K562 (cell line): ENCODE data around the gene IQUB. TPM values are rescaled to one million over a fixed set of nuclear protein-coding genes. Genes with fewer than 3 reads are reported as not detected.

ENCODE experiments used
- CHD1 ChIP-seq: fragments of 200-600 bp; sonication (generic); IDR thresholded peaks from one replicate; pipeline ENCODE4 v1.6.1; 2012; ENCODE audit warnings: mild to moderate bottlenecking, moderate library complexity, low read length, inconsistent platforms
- CREB1 ChIP-seq, 2 experiments: sonication (generic) in 1 of 2; formaldehyde crosslinking in 1 of 2; IDR thresholded peaks; 2 replicates each; pipeline versions ENCODE4 v1.6.1 to v1.8.0; 2012 to 2022; ENCODE audit warnings: inconsistent platforms in 1 of 2, mild to moderate bottlenecking in 1 of 2, missing genetic modification reagents in 1 of 2, moderate library complexity in 1 of 2
- DPF2 ChIP-seq: fragments of 450-650 bp; IDR thresholded peaks from 2 replicates; pipeline ENCODE4 v1.6.1; 2016
- ILK ChIP-seq: fragments of 450-650 bp; IDR thresholded peaks from 2 replicates; pipeline ENCODE4 v1.6.1; 2016; ENCODE audit warnings: missing genetic modification characterization, low read depth, mild to moderate bottlenecking, missing compliant biosample characterization, moderate library complexity, borderline replicate concordance
- KLF6 ChIP-seq: fragments of 250-450 bp; sonication (Bioruptor Pico); IDR thresholded peaks from 2 replicates; pipeline ENCODE4 v1.4.0; 2020; ENCODE audit warnings: mild to moderate bottlenecking, moderate library complexity, borderline replicate concordance
- ZNF146 ChIP-seq: IDR thresholded peaks from one replicate; pipeline ENCODE4 v1.6.1; 2018; ENCODE audit warnings: missing compliant biosample characterization; ENCODE audit not compliant: unreplicated experiment
- polyA plus RNA-seq, 8 experiments: library from polyadenylated mRNA; depleted of rRNA in 4 of 8; stranded (reverse) in 5 of 8; unstranded in 3 of 8; fragments of >200 nt; fragmentation: Nextera tagmentation in 2 of 8; fragmentation: Illumina TruSeq in 1 of 8; extraction: Ambion mirVana in 2 of 8; extraction: Trizol in 1 of 8; gene quantifications; 2 replicates each; pipeline versions ENCODE4 v1.2.1 to v1.2.3, GENCODE V29; 2011 to 2014; ENCODE audit warnings: inconsistent platforms in 1 of 8, missing spikeins in 1 of 8
- total RNA-seq, 7 experiments: library from RNA; depleted of rRNA in 6 of 7; stranded (reverse); fragments of >200 nt in 6 of 7; fragmentation: Illumina TruSeq in 2 of 7; extraction: Trizol in 2 of 7; gene quantifications; 2 replicates each; pipeline versions ENCODE4 v1.2.1 to v1.2.3, GENCODE V29; 2011 to 2021; ENCODE audit warnings: low replicate concordance in 1 of 7
- TF ChIP-seq, protein P1 (sequence below): fragments of 200-400 bp; formaldehyde crosslinking; IDR thresholded peaks from 2 replicates; pipeline ENCODE4 v1.6.1; 2017; ENCODE audit warnings: mild to moderate bottlenecking, low read depth, low read length, moderate library complexity
- TF ChIP-seq, protein P2 (sequence below): sonication (generic); formaldehyde crosslinking; IDR thresholded peaks from 2 replicates; pipeline ENCODE4 v1.9.0; 2022; ENCODE audit warnings: mild to moderate bottlenecking, missing genetic modification reagents
- TF ChIP-seq, protein P3 (sequence below): fragments of 450-650 bp; IDR thresholded peaks from 2 replicates; pipeline ENCODE4 v1.6.1; 2018; ENCODE audit not compliant: partially characterized antibody
- TF ChIP-seq, protein P4 (sequence below): fragments of 450-650 bp; IDR thresholded peaks from 2 replicates; pipeline ENCODE4 v1.6.1; 2016; ENCODE audit warnings: mild to moderate bottlenecking

IQUB gene
- total and polyA plus RNA-seq, 9 of the 15 experiments (the other 6 are each of a cell fraction or from before 2014, with no cell fraction given): 0.62 to 2.6 (median 1.4) TPM

DNA sequence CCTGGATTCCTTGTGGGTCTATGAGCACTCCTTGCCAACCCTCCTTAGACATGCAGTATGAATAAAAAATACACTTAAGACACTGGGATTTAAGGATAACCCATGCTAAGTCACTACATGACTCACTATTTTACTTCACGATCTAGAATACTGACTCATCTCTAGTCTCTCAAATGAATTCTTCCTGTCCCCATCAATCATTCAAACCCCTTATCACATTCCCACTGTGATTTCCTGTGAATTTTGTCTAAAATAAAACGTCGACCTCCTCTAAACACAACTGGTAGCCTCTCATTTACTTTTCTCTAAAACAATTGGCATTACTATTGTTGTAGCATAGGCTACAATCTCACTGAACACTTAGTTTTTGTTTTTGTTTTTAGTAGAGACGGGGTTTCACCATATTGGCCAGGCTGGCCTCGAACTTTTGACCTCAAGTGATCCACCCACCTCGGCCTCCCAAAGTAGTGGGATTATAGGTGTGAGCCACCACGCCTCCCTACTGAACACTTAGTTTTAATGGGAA, 3.9 kb upstream of the IQUB start (continued):
- TF ChIP-seq, protein P1, sequence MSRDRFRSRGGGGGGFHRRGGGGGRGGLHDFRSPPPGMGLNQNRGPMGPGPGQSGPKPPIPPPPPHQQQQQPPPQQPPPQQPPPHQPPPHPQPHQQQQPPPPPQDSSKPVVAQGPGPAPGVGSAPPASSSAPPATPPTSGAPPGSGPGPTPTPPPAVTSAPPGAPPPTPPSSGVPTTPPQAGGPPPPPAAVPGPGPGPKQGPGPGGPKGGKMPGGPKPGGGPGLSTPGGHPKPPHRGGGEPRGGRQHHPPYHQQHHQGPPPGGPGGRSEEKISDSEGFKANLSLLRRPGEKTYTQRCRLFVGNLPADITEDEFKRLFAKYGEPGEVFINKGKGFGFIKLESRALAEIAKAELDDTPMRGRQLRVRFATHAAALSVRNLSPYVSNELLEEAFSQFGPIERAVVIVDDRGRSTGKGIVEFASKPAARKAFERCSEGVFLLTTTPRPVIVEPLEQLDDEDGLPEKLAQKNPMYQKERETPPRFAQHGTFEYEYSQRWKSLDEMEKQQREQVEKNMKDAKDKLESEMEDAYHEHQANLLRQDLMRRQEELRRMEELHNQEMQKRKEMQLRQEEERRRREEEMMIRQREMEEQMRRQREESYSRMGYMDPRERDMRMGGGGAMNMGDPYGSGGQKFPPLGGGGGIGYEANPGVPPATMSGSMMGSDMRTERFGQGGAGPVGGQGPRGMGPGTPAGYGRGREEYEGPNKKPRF: no peak
- TF ChIP-seq, protein P2, sequence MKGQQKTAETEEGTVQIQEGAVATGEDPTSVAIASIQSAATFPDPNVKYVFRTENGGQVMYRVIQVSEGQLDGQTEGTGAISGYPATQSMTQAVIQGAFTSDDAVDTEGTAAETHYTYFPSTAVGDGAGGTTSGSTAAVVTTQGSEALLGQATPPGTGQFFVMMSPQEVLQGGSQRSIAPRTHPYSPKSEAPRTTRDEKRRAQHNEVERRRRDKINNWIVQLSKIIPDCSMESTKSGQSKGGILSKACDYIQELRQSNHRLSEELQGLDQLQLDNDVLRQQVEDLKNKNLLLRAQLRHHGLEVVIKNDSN: no peak
- TF ChIP-seq KLF6 (CRISPR knock-in tag): no peak
- TF ChIP-seq, protein P3, sequence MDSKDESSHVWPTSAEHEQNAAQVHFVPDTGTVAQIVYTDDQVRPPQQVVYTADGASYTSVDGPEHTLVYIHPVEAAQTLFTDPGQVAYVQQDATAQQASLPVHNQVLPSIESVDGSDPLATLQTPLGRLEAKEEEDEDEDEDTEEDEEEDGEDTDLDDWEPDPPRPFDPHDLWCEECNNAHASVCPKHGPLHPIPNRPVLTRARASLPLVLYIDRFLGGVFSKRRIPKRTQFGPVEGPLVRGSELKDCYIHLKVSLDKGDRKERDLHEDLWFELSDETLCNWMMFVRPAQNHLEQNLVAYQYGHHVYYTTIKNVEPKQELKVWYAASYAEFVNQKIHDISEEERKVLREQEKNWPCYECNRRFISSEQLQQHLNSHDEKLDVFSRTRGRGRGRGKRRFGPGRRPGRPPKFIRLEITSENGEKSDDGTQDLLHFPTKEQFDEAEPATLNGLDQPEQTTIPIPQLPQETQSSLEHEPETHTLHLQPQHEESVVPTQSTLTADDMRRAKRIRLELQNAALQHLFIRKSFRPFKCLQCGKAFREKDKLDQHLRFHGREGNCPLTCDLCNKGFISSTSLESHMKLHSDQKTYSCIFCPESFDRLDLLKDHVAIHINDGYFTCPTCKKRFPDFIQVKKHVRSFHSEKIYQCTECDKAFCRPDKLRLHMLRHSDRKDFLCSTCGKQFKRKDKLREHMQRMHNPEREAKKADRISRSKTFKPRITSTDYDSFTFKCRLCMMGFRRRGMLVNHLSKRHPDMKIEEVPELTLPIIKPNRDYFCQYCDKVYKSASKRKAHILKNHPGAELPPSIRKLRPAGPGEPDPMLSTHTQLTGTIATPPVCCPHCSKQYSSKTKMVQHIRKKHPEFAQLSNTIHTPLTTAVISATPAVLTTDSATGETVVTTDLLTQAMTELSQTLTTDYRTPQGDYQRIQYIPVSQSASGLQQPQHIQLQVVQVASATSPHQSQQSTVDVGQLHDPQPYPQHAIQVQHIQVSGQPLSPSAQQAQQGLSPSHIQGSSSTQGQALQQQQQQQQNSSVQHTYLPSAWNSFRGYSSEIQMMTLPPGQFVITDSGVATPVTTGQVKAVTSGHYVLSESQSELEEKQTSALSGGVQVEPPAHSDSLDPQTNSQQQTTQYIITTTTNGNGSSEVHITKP: peak; percentile 44
- TF ChIP-seq ZNF146 (CRISPR knock-in tag): no peak
- TF ChIP-seq CHD1: no peak
- no peak for TF ChIP-seq CREB1 (IDR thresholded peaks at IDR 0.05)
- TF ChIP-seq CREB1 (CRISPR knock-in tag; IDR thresholded peaks at IDR 0.05): no peak
- peak; percentile 99 for TF ChIP-seq DPF2
- TF ChIP-seq, protein P4, sequence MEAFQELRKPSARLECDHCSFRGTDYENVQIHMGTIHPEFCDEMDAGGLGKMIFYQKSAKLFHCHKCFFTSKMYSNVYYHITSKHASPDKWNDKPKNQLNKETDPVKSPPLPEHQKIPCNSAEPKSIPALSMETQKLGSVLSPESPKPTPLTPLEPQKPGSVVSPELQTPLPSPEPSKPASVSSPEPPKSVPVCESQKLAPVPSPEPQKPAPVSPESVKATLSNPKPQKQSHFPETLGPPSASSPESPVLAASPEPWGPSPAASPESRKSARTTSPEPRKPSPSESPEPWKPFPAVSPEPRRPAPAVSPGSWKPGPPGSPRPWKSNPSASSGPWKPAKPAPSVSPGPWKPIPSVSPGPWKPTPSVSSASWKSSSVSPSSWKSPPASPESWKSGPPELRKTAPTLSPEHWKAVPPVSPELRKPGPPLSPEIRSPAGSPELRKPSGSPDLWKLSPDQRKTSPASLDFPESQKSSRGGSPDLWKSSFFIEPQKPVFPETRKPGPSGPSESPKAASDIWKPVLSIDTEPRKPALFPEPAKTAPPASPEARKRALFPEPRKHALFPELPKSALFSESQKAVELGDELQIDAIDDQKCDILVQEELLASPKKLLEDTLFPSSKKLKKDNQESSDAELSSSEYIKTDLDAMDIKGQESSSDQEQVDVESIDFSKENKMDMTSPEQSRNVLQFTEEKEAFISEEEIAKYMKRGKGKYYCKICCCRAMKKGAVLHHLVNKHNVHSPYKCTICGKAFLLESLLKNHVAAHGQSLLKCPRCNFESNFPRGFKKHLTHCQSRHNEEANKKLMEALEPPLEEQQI: peak; percentile 72; the same call in 1 of the 2 replicates
- TF ChIP-seq ILK (tag): no peak
